H9 (cell line): ENCODE data around the gene EPS8. TPM values are rescaled to one million over a fixed set of nuclear protein-coding genes. Genes with fewer than 3 reads are reported as not detected.

ENCODE experiments used
- DNase-seq: peaks from one replicate; pipeline ENCODE4 v3.0.0-alpha.2; 2017
- H2AFZ ChIP-seq: one replicate; pipeline ENCODE4 v1.6.1; 2013; ENCODE audit warnings: mild to moderate bottlenecking, low read length, control low read depth, moderate library complexity
- H2AK5ac ChIP-seq: 2 replicates; pipeline ENCODE4 v1.6.1; 2013; ENCODE audit warnings: low read length, control low read depth, mixed read lengths; ENCODE audit not compliant: insufficient read length
- H2BK120ac ChIP-seq: one replicate; pipeline ENCODE4 v1.6.1; 2013; ENCODE audit warnings: low read depth, mild to moderate bottlenecking, low read length, control low read depth, inconsistent platforms; ENCODE audit not compliant: poor library complexity, severe bottlenecking
- H2BK12ac ChIP-seq: 2 replicates; pipeline ENCODE4 v1.6.1; 2013; ENCODE audit warnings: low read length, control low read depth, mixed read lengths, low read depth; ENCODE audit not compliant: insufficient read length
- H2BK15ac ChIP-seq: 2 replicates; pipeline ENCODE4 v1.6.1; 2013; ENCODE audit warnings: low read depth, low read length, control low read depth
- H2BK20ac ChIP-seq: one replicate; pipeline ENCODE4 v1.6.1; 2013; ENCODE audit warnings: low read depth, mild to moderate bottlenecking, low read length, control low read depth, inconsistent platforms; ENCODE audit not compliant: poor library complexity, severe bottlenecking
- H2BK5ac ChIP-seq: 2 replicates; pipeline ENCODE4 v1.6.1; 2013; ENCODE audit warnings: low read length, control low read depth, mixed read lengths; ENCODE audit not compliant: insufficient read length
- H3K14ac ChIP-seq: 2 replicates; pipeline ENCODE4 v1.6.1; 2013; ENCODE audit warnings: low read length, control low read depth; ENCODE audit not compliant: insufficient read depth
- H3K18ac ChIP-seq: 2 replicates; pipeline ENCODE4 v1.6.1; 2013; ENCODE audit warnings: low read depth, mild to moderate bottlenecking, mixed read lengths, low read length, control low read depth; ENCODE audit not compliant: insufficient read length
- H3K23ac ChIP-seq: 2 replicates; pipeline ENCODE4 v1.6.1; 2013; ENCODE audit warnings: low read length, control low read depth, mixed read lengths, low read depth; ENCODE audit not compliant: insufficient read length
- H3K23me2 ChIP-seq: 2 replicates; pipeline ENCODE4 v1.6.1; 2013; ENCODE audit warnings: low read depth, mild to moderate bottlenecking, mixed read lengths, low read length, control low read depth; ENCODE audit not compliant: insufficient read length, poor library complexity, severe bottlenecking
- H3K27ac ChIP-seq: 2 replicates; pipeline ENCODE4 v1.5.1; 2013; ENCODE audit warnings: low read length, control low read depth, mixed read lengths, low read depth; ENCODE audit not compliant: insufficient read length
- H3K27me3 ChIP-seq: 2 replicates; pipeline ENCODE4 v1.6.1; 2013; ENCODE audit warnings: low read length, control low read depth, inconsistent platforms; ENCODE audit not compliant: insufficient read depth
- H3K4ac ChIP-seq: 2 replicates; pipeline ENCODE4 v1.6.1; 2013; ENCODE audit warnings: low read depth, mild to moderate bottlenecking, control low read depth, inconsistent platforms, low read length, moderate library complexity
- H3K4me1 ChIP-seq: 2 replicates; pipeline ENCODE4 v1.6.1; 2013; ENCODE audit warnings: low read length, control low read depth, inconsistent platforms; ENCODE audit not compliant: insufficient read depth
- H3K4me2 ChIP-seq: 2 replicates; pipeline ENCODE4 v1.6.1; 2013; ENCODE audit warnings: low read length, control low read depth, mixed read lengths; ENCODE audit not compliant: insufficient read length, insufficient read depth
- H3K56ac ChIP-seq: 2 replicates; pipeline ENCODE4 v1.6.1; 2013; ENCODE audit warnings: low read depth, mild to moderate bottlenecking, mixed read lengths, low read length, control low read depth; ENCODE audit not compliant: insufficient read length
- H3K79me1 ChIP-seq: 2 replicates; pipeline ENCODE4 v1.6.1; 2013; ENCODE audit warnings: low read depth, mild to moderate bottlenecking, moderate library complexity, low read length, control low read depth, inconsistent platforms; ENCODE audit not compliant: insufficient read depth, poor library complexity, severe bottlenecking
- H3K79me2 ChIP-seq: 2 replicates; pipeline ENCODE4 v1.6.1; 2013; ENCODE audit warnings: low read length, control low read depth, inconsistent platforms; ENCODE audit not compliant: insufficient read depth
- H3K9ac ChIP-seq: 2 replicates; pipeline ENCODE4 v1.6.1; 2013; ENCODE audit warnings: low read length, control low read depth, mixed read lengths; ENCODE audit not compliant: insufficient read length; ENCODE audit errors: extremely low read depth
- H3K9me3 ChIP-seq: one replicate; pipeline ENCODE4 v1.6.1; 2013; ENCODE audit warnings: low read depth, low read length, inconsistent platforms; ENCODE audit not compliant: control insufficient read depth
- H3T11ph ChIP-seq: one replicate; pipeline ENCODE4 v1.6.1; 2013; ENCODE audit warnings: mild to moderate bottlenecking, low read length, control low read depth, inconsistent platforms
- H4K20me1 ChIP-seq: one replicate; pipeline ENCODE4 v1.6.1; 2013; ENCODE audit not compliant: control insufficient read depth, insufficient read length, insufficient read depth
- H4K5ac ChIP-seq: 2 replicates; pipeline ENCODE4 v1.6.1; 2013; ENCODE audit warnings: low read depth, mild to moderate bottlenecking, mixed read lengths, low read length, control low read depth; ENCODE audit not compliant: insufficient read length
- H4K8ac ChIP-seq: replicated peaks from 2 replicates; pipeline ENCODE4 v1.6.1; 2013; ENCODE audit warnings: low read length, control low read depth, mixed read lengths, low read depth; ENCODE audit not compliant: insufficient read length
- H4K91ac ChIP-seq: 2 replicates; pipeline ENCODE4 v1.6.1; 2013; ENCODE audit warnings: low read depth, mild to moderate bottlenecking, moderate library complexity, mixed read lengths, low read length, control low read depth; ENCODE audit not compliant: insufficient read length
- H3K27ac Mint-ChIP-seq, 3 experiments: 2 replicates in 2 of 3; 3 replicates in 1 of 3; pipeline ENCODE4 v1.8.0; 2020 to 2021; ENCODE audit warnings: mixed read lengths in 3 of 3, mild to moderate bottlenecking in 1 of 3, moderate library complexity in 1 of 3
- H3K27me3 Mint-ChIP-seq: 2 replicates; pipeline ENCODE4 v1.8.0; 2021; ENCODE audit warnings: low read depth, mild to moderate bottlenecking, moderate library complexity, mixed read lengths
- H3K36me3 Mint-ChIP-seq, 3 experiments: 2 replicates in 2 of 3; 3 replicates in 1 of 3; pipeline ENCODE4 v1.8.0; 2020 to 2021; ENCODE audit warnings: low read depth in 3 of 3, mixed read lengths in 3 of 3; ENCODE audit not compliant: insufficient read depth in 1 of 3
- H3K4me1 Mint-ChIP-seq, 2 experiments: 2 replicates each; pipeline ENCODE4 v1.8.0; 2020; ENCODE audit warnings: mixed read lengths in 2 of 2
- H3K4me3 Mint-ChIP-seq, 2 experiments: 2 replicates in 1 of 2; 3 replicates in 1 of 2; pipeline ENCODE4 v1.8.0; 2020 to 2021; ENCODE audit warnings: mild to moderate bottlenecking in 2 of 2, mixed read lengths in 2 of 2, moderate library complexity in 1 of 2
- H3K9me3 Mint-ChIP-seq, 2 experiments: 2 replicates in 1 of 2; 3 replicates in 1 of 2; pipeline ENCODE4 v1.8.0; 2020; ENCODE audit warnings: mild to moderate bottlenecking in 2 of 2, mixed read lengths in 2 of 2, moderate library complexity in 1 of 2
- WGBS: extraction: QIAGEN DNeasy Blood & Tissue Kit; methylation state at CpG from one replicate; pipeline ENCODE4 v1.1.7; 2013; ENCODE audit warnings: missing lambda C conversion rate, low lambda C conversion rate, mixed read lengths; ENCODE audit not compliant: insufficient read length; ENCODE audit errors: extremely low coverage; 5-methylcytosine and 5-hydroxymethylcytosine counted together
- total RNA-seq: library from RNA; stranded (reverse); gene quantifications from 2 replicates; pipeline ENCODE4 v1.2.1, GENCODE V29; 2021
- TF ChIP-seq, protein P1 (sequence below): fragments of 200-600 bp; sonication (generic); conservative IDR thresholded peaks from 3 replicates; pipeline ENCODE4 v1.8.0; 2021; ENCODE audit warnings: antibody characterized with exemption, mild to moderate bottlenecking

Gene EPS8
- total RNA-seq, 1 experiment from 2014 or later, result 2.2 TPM

DNA sequence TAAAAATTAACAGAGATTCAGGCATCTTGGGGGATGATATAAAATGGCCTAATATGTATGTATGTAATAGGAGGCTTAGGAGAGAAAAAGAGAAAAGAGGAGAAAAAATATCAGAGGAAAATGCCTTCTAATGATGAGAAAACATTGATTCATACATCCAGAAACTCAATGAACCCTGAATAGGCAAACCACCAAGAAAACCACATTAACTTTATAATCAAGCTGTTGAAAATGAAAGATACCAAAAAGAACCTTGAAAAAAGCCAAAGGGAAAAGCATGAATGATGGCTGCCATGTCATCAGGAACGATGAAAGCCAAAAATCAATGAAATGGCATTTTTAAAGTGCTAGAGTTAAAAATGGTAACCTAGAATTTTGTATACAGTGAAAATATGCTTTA lies 180.2 kb downstream of the EPS8 start:
- Histone ChIP-seq H4K91ac (no peak overlapping the region), H3K56ac (no peak overlapping the region), H3K4me1 (no peaks in the 10 kb centered on the region), H3K79me2 (no peaks in the 10 kb centered on the region), H3K9ac (no peak overlapping the region), H4K20me1 (no peaks in the 10 kb centered on the region), H3K23me2 (no peaks in the 10 kb centered on the region), H3K27ac (no peak overlapping the region), H2BK120ac (no peak overlapping the region), H2BK12ac (no peak overlapping the region), H3K79me1 (no peaks in the 10 kb centered on the region), H3K23ac (no peak overlapping the region), H2AK5ac (no peak overlapping the region), H4K5ac (no peak overlapping the region), H3K18ac (no peak overlapping the region), H3K4me2 (no peak overlapping the region), H2BK20ac (no peak overlapping the region), H2AFZ (no peak overlapping the region), H3K4ac (no peak overlapping the region), H3K9me3 (no peaks in the 10 kb centered on the region), H3K27me3 (no peaks in the 10 kb centered on the region), H3T11ph (no peak overlapping the region), H2BK15ac (no peak overlapping the region), H3K14ac (no peak overlapping the region), H4K8ac (no peak overlapping the region), H2BK5ac (no peak overlapping the region)
- Mint-ChIP-seq H3K4me1 (peaks cover 4% of the 10 kb centered on the region in 2 experiments; a peak in 2 of 4 replicates), H3K9me3 (peaks cover 6 to 7% of the 10 kb centered on the region in 2 experiments; a peak in 4 of 5 replicates), H3K27me3 (no peaks in the 10 kb centered on the region), H3K36me3 (peaks cover 0 to 3% (median under 1%) of the 10 kb centered on the region in 3 experiments; a peak in 2 of 7 replicates), H3K4me3 (no peak overlapping the region), H3K27ac (no peak overlapping the region; a peak in 1 of 7 replicates)
- no peak for DNase-seq
- TF ChIP-seq, protein P1, sequence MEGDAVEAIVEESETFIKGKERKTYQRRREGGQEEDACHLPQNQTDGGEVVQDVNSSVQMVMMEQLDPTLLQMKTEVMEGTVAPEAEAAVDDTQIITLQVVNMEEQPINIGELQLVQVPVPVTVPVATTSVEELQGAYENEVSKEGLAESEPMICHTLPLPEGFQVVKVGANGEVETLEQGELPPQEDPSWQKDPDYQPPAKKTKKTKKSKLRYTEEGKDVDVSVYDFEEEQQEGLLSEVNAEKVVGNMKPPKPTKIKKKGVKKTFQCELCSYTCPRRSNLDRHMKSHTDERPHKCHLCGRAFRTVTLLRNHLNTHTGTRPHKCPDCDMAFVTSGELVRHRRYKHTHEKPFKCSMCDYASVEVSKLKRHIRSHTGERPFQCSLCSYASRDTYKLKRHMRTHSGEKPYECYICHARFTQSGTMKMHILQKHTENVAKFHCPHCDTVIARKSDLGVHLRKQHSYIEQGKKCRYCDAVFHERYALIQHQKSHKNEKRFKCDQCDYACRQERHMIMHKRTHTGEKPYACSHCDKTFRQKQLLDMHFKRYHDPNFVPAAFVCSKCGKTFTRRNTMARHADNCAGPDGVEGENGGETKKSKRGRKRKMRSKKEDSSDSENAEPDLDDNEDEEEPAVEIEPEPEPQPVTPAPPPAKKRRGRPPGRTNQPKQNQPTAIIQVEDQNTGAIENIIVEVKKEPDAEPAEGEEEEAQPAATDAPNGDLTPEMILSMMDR, result no peak
- no CpG with 5 or more reads among the region's 1 CpG for WGBS
